Peyer's patch (tissue), 4 donors: ENCODE results near the gene OR51D1.

Experiments used
- CTCF ChIP-seq, 6 experiments: fragments of 450-650 bp in 4 of 6; fragments of 200-600 bp in 2 of 6; sonication (generic) in 1 of 6; IDR thresholded peaks; one replicate each; pipeline ENCODE4 v1.5.1; 2017 to 2019; ENCODE audit warnings: antibody characterized with exemption in 6 of 6, mild to moderate bottlenecking in 3 of 6, moderate library complexity in 1 of 6
- POLR2A ChIP-seq, 2 donors: fragments of 450-650 bp; IDR thresholded peaks; one replicate each; pipeline ENCODE4 v1.5.1; 2017; ENCODE audit warnings: antibody characterized with exemption in 2 of 2, mild to moderate bottlenecking in 2 of 2, moderate library complexity in 2 of 2

- TF ChIP-seq CTCF (IDR thresholded peaks at IDR 0.05): no peak
- TF ChIP-seq POLR2A (IDR thresholded peaks at IDR 0.05): no peak
Observed at GRCh38 chr11:4665424-4665823, 28.1 kb downstream of the OR51D1 start.
